Kidney epithelial cell (primary cell): ENCODE results near the gene DDN. TPM values are rescaled to one million over a fixed set of nuclear protein-coding genes. Genes with fewer than 3 reads are reported as not detected.

ENCODE experiments used
- DNase-seq: peaks from one replicate; pipeline ENCODE4 v3.0.0-alpha.2; 2010; ENCODE audit warnings: low read depth
- H3K27me3 ChIP-seq: 2 replicates; pipeline ENCODE4 v1.6.0; 2011; ENCODE audit warnings: low read length; ENCODE audit not compliant: control insufficient read depth, insufficient read depth
- H3K36me3 ChIP-seq: 2 replicates; pipeline ENCODE4 v1.5.1; 2011; ENCODE audit warnings: low read length; ENCODE audit not compliant: control insufficient read depth, insufficient read depth
- H3K4me3 ChIP-seq: 2 replicates; pipeline ENCODE4 v1.5.1; 2011; ENCODE audit warnings: low read depth, mild to moderate bottlenecking, control low read depth, low read length
- total RNA-seq: library from RNA; depleted of rRNA; stranded (reverse); fragments of >200 nt; gene quantifications from 2 replicates; pipeline ENCODE4 v1.2.3, GENCODE V29; 2015
- TF ChIP-seq, protein P1 (sequence below): IDR thresholded peaks from 2 replicates; pipeline ENCODE4 v1.5.1; 2011; ENCODE audit warnings: mild to moderate bottlenecking, moderate library complexity, low read length, control low read depth, inconsistent platforms; ENCODE audit not compliant: insufficient read depth, poor library complexity, severe bottlenecking

DDN gene
- total RNA-seq, 1 donor from 2014 or later: 0.13 TPM

DNA sequence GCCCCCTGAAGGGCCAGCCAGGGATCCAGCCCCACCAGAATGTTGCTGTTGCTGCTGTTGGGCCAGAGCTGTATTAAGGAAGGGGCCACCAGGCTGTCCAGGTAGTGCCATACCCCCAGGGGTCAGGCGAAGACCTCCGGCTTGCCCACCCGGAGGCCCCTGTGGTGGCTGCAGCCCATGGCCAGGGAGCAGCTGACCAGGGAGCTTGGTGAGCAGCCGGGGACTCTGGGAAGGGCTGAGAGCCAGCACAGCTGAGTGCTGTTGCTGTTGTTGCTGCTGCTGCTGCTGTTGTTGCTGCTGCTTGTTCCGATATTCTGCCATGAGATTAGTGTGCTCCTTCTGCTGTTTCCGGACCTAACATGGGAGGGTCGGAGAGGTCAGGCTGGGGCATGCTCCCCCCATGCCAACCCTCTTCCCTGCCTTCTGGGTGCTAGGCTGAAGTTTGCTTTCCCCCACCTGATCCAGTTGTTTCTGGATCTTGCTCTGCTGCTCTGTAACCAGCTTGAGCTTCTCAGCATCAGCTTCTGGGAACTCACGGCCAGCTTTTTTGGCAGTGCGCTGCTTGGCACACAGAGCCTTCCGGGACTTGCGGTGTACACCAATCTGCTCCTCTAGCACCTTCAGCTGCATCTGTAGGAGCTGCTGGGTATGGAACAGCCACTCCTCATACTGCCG, 34.6 kb upstream of the DDN start:
- peaks cover 8% of the 10 kb centered on the region for H3K36me3 ChIP-seq
- DNase-seq: no peak
- TF ChIP-seq, protein P1, sequence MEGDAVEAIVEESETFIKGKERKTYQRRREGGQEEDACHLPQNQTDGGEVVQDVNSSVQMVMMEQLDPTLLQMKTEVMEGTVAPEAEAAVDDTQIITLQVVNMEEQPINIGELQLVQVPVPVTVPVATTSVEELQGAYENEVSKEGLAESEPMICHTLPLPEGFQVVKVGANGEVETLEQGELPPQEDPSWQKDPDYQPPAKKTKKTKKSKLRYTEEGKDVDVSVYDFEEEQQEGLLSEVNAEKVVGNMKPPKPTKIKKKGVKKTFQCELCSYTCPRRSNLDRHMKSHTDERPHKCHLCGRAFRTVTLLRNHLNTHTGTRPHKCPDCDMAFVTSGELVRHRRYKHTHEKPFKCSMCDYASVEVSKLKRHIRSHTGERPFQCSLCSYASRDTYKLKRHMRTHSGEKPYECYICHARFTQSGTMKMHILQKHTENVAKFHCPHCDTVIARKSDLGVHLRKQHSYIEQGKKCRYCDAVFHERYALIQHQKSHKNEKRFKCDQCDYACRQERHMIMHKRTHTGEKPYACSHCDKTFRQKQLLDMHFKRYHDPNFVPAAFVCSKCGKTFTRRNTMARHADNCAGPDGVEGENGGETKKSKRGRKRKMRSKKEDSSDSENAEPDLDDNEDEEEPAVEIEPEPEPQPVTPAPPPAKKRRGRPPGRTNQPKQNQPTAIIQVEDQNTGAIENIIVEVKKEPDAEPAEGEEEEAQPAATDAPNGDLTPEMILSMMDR: no peak
- H3K4me3 ChIP-seq: no peak overlapping the region
- H3K27me3 ChIP-seq: no peaks in the 10 kb centered on the region

DNA sequence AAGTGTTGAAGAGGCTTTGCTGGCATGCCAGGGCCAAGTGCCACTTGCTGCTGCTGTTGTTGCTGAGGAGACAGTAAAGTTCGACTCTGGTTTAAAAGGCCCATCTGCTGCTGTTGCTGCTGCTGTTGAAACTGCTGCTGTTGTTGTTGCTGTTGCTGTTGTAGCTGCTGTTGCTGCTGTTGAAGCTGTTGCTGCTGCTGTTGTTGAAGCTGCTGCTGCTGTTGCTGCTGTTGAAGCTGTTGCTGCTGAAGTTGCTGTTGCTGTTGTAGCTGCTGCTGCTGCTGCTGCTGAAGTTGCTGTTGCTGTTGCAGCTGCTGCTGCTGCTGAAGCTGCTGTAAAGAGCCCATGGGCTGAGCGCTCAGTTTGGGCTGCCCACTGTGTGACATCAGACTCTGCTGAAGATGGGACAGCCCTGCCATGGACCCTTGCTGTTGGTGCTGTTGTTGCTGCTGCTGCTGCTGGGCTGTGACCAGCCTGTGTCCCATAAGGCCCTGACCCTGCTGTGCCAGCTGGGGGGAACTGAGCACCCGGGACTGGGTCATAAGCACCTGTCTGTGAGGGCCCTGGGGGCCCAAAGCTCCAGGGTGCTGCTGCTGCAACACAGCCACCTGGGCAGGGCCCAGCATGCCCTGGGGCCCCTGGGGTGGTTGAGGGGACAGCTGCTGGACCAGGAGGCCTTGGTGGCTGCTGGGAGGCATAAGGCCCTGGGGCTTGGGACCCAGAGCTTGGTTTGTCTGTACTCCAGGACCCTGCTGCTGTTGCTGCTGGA, 33.7 kb upstream of the DDN start:
- Histone ChIP-seq H3K36me3 (peaks cover 8% of the 10 kb centered on the region), H3K4me3 (no peak overlapping the region), H3K27me3 (no peaks in the 10 kb centered on the region)
- TF ChIP-seq, protein P1: no peak
- no peak for DNase-seq

DNA sequence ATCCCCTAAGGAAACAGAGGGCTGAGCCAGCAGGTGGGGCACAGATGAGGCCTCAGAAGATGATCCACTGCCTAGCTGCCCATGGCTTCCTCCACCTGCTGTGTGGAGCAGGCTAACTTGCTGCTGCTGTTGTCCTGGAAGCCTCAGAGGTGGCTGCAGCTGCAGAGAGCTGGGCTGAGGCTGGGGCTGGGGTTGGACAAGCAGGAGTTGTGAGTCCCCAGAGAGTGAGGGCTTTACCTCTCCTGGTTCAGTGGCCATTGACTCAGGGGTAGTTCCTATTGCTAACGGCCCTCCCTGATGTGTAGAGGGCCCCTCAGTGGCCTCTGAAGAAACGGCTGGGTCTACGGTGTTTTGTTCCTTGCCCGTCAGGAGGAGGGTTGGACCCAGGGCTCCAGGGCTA, 33.1 kb upstream of the DDN start:
- H3K4me3 ChIP-seq: no peak overlapping the region
- TF ChIP-seq, protein P1: no peak
- DNase-seq: no peak
- peaks cover 6% of the 10 kb centered on the region for H3K36me3 ChIP-seq
- no peaks in the 10 kb centered on the region for H3K27me3 ChIP-seq

DNA sequence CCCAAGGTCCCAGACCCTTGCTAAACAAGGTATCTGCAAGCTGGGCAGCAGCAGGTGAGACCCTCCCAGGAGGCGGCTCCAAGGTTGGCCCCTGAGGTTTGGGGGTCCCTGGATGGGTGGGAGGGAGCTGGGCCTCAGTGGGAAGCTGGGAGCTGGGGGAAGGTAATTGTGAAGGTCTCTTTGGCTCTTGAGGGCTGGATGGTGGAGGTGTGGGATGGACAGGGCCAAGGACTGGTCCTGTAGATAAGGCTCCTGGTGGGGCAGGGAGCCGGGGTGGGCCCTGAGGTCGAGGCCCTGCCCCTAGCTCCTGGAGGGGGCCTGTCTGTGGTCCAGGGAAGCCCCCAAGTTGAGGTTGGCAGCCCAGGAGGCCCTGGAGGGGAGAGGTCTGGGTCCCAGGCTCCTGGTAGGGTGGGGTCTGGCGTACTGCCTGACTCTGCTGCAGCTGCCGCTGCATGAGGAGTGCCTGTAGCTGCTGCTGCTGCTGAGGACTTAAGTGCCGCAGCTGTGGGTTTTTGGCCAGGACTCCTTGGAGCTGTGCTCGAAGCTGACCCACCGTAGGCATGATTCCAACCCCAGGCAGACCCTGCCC, 32.5 kb upstream of the DDN start:
- TF ChIP-seq, protein P1: no peak
- no peak overlapping the region for H3K4me3 ChIP-seq
- H3K27me3 ChIP-seq: no peaks in the 10 kb centered on the region
- H3K36me3 ChIP-seq: peaks cover 6% of the 10 kb centered on the region
- no peak for DNase-seq

DNA sequence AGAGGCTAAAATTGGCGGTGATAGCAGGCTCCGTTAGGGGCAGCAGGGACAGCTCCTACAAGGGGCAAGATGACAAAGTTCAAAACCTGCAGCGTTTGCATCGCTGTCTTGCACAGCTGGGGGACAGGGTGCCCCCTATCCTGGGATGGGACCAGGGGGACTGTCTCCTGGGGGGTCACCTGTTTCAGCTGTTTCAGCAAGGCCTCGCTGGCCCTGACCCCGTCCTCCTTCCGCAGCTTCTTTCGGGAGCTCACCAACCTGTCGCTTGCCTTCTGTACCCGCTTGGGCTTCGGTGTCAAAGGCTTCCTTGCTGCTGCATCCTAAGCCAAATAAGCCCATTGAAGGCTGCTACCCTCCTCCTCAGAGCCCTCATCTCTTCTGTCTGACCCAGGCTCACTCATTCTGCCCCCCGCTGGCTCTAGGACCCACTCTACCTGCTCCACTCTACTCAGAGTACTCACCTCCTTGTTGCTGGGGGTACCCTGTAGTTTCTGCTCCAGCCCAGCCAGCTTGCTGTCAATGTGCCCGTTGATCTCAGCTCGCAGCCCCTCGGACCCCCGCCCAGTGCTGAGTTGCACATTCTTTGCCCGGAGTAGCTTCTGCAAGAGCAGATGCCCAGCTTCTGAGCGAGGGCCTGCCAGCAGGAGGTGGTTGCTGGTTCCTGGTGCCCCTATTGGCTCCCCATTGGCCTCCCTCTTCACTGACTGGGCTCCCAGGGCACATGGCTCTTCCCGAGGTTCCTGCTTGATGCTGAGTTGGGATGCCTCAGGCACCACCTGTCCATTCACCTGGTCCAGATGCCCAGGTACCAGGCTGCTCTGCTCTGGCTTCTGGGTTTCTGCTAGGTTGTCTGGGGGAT, 31.8 kb upstream of the DDN start:
- no peak overlapping the region for H3K4me3 ChIP-seq
- peaks cover 7% of the 10 kb centered on the region for H3K36me3 ChIP-seq
- no peak for DNase-seq
- TF ChIP-seq, protein P1: no peak
- H3K27me3 ChIP-seq: no peaks in the 10 kb centered on the region
